NCI-H1436 (cell line): ENCODE results near the gene ARMH3.

Source experiments
- DNase-seq: peaks from one replicate; lab custom pipeline; 2025; lab: John Stamatoyannopoulos, UW

Gene ARMH3

DNA sequence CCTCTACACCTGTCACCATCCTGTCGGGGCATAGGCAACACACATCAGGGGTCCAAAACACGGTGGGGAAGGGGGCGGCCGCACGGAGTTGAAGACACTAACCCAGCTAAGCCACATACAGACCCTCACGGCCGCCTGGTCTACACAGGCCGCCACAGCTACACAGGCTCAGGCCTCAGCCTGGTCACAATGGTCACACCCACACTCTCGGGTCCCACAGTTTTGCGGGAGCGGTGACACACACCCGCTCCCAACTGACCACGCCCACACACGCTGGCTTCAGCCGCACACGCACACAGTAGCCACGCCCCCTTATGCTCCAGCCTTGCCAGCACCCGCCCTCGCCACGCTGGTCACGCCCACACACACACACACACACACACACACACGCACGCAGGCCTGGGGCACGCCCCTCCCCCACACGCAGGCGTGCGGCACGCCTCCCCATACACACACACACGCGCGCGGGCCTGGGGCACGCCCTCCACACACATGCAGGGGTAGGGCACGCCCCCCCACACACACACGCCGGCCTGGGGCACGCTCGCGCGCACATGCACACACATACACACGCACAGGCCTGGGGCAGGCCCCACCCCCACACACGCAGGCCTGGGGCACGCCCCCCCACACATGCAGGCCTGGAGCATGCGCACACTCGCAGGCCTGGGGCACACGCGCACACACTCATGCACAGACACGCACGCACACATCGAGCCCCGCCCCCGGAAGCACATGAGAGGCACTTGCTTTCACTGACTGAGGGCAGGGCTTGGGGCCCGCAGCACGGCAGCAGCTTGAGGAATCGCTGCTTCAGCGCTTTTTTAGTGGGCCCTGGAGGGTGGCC lies 225.4 kb downstream of the ARMH3 start:
- DNase-seq, result peak; percentile 90

DNA sequence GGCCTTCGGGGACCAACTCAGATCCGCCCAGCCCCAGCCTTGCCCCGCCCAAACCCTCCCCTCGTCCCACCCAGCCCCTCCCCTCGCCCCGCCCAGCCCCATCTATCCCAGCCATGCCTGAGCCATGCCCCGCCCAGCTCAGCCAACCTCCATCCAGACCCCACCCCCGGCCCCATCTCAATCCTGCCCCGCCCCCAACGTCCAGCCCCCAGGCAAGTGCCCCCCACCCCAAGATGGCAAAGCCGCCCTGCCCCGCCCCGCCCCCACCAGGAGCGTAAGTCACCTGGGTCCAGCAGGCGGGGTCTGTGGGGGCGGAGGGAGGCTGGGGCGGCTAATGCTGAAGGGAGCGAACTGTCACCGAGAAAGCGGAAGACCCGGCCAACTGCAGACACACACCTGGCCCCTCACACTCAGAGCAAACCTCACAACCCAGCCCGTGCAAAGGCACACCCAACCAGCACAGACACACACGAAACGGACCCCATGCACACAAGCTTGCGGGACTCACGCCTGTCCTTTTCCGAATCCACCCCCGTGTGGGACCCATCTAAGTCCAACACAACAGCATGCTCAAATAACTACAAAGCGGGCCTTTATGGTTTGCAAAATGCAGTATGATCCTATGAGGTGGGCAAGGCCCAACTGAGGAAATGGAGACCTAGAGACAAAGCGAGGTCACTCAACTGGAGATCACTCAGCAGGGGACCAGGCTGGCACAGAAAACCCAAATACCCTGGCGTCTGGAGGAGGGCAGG lies 226.2 kb downstream of the ARMH3 start:
- DNase-seq, result peak; percentile 59

DNA sequence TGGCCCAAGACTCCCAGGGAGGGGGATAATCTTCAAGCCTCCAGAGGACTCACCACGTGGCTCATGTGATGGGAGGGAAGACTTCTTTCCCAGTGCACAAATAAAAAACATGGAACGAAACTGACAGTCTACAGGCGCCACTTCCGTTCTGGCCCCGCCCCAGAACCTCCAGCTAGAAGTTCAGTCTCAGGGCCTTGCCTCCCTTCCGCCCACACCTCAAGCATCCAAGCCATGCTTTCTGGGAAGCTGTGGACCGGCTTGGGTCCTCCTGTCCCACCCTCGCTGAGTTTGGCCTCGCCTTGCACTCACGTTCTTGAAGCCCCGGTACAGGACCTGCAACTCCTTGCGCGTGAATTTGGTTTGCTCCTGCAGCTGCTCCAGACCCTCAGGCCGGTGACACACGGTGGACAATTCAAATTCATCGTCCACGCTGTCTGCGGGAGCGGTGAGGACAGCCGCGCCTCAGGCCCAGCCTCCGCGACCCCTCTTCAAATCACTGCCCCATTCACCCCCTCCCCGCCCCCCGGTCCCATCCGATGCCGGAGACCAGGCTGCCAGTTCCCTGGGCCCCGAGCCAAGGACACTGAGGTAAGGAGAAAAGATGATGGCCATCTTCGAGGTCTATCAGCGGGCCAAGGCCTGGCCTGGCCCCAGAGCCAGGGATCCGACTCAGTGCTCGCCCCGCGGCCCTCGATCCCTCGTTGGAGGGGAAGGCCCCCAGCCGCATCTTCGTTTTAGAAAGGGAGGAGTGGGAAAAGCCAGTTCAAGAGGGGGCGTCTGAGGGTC lies 227.0 kb downstream of the ARMH3 start:
- no peak for DNase-seq

DNA sequence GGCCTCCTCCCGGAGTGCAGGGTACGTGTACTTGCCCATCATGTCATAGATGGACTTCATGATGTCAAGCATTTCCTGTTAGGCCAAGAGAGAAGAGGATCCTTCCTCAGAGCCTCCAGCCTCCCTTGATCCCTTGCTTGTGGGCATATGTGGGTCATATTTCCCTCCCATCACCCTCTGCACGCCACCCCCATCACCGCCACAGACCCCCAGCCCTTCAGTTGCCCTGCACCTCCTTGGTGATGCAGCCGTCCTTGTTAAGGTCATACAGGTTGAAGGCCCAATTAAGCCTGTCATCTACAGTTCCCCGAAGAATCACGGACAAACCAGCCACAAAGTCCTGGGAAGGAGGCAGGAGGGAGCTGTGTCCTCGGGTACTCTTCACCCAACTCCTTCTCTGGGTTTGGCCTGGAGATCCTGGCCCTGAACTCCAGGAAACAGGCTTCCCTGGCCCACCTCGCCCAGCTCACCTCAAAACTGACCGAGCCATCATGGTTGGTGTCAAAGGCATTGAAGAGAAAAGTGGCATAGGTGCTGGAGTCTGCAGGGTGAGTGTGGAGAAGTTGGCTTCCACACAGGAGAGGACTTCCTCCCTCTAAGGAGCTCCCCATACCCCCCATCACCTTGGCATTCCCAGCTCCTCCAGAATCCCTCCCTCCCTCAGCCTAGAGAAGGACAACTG lies 227.9 kb downstream of the ARMH3 start:
- no peak for DNase-seq

DNA sequence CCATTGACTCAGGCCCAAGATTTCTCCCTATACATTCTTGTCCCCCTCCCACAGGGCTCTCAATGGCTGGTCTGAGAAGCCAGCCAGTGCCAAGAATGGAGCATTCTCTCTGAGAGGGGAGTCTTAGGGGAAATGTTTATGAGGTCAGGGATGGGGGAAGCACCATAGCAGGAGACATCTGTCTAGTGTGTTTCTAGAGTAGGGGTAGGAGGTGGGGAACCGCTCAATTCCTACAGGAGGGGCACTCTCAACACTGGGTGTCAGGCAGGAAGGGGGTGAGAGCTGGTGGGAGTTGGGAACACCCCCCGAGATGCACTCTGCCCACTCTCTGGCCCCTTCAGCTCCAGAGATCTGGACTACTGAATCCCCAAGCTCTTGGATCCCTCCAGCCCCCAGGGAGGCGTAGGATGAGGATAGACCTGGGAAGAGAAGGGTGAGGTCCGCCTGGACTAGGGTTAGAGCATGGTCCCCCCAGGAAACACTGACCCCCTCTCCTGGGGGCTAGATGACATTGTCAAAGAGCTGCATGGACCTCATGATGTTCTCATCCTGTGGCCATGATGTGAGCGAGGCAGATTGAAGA lies 229.0 kb downstream of the ARMH3 start:
- DNase-seq, result no peak

DNA sequence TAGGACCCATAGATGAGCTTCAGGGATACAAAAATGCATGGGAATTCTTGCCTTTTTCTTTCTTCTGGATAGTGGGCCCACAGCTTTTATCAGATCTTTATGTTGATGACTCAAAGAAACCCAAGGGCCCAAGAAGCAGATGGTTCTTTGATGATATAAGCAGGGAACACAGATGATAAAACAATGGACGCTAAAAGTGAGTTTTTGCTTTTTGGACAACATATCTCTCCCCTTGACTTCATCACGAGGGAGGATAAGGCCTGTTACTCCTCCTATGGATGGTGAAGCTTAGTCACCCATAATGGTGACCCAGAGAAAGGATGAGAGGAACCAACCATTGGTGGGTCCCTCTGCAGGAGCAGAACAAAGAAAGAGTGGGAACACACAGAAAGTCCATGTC lies 231.2 kb downstream of the ARMH3 start:
- DNase-seq, result no peak

DNA sequence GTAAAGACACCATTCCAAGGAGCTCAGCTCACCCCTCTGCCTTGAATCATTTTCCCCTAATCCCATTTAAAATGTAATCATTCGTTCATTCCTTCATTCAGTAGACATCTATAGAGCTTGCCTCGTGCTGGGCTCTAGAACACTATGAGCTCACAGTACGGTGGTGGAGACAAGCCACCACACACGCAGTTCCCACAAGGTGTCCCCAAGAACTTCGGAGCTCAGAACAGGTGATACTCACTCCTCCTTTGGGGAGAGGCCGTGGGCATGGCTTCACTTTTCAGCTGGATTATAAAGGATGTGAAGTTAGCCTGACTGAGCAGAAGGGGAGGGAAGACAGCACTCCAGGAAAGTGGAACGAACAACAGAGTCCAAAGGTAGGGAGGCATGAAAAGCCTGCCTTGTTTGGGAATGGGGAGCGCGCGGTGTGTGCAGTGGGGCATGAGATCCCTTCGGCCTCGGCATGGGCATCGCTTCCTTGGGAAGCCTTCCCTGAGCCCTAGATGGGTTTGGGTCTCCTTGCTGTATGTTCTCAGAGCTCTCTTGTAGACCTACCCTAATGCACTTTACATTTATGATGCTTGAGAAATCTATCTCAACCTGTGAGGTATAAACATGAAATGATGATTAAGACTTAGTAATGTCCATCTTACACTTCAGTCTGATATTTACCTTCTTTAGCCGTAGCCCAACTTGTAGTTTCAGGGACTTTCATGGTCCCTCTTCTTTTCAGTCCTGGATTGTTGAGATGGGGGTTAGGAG lies 236.9 kb downstream of the ARMH3 start:
- peak; percentile 65 for DNase-seq

DNA sequence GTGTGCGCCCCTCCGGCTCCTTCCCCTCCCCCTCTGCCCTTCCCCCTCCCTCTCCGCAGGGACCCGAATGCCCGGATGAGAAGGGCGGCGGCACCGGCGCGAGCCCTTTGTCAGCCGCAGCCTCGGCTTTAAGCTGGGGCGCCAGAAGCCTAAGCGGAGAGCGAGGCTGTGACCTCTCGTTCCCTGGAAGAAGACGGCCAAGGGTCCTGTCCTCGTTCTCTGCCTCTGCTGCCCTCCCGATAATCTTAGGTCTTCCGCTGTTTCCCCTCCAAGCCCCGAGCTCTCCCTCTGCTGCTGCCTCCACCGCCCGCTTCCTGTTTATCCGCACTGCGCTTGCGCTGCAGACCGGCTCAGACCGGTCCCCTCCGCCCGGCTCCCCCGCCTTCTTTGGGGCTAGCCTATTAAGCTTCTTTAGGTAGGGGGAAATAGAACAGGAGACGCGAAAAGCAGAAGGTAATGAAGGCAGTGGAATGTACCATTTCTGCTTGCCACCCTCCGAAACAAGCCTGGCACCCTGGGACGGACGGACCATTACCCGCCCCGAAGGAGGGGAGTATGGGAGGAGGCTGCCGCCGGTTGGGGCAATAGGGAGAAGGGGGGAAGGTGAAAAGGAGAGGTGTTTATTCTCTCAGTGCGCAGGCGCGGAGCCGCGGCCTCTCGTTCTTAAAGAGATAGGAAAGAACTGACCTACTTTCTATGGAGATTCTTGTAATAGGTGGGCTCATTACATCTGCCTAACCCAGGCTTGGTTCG lies 237.7 kb downstream of the ARMH3 start, which contains the start of gene OGA:
Gene OGA, minus strand, starts transcription at position 326 of the 753 bp plus-strand sequence. CDS start 422 bp downstream, outside the sequence.
- peak; percentile 99 for DNase-seq

DNA sequence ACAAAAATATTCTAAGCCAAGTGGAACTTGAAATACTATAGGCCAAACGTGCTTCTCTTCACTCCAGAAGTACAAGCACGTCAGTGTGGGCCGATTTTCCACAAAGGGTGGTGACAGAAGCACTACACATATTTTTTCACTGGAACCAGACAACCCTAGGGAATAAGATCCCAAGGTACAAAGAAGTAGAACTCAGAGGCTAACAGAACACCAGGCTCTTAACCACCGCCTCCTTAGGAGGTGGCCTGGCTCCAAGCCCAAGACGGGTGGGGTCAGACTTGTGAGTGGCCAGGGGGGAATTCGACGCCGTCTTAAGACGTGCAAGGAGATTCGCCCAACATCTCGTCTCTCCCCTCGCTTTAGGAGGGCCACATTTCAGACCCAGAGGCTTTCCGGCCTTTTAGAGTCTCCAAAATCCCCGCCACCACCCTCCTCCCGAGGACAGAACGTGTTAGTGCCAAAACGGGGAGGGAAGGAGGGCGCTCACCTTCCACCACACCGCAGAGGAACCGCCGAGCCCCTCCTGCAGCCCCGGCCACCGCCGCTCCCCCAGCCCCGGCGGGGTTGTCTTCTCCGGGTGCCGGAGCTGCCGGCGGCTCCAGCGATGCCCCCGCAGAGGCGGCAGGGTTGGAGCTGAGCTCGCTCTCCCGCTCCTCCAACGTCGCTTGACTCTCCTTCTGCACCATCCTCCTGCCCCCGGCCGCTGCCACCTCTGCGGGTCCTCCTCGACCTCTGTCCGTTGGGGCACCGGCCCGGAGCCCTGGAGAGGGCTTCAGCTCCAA lies 238.4 kb downstream of the ARMH3 start:
- peak; percentile 15 for DNase-seq

DNA sequence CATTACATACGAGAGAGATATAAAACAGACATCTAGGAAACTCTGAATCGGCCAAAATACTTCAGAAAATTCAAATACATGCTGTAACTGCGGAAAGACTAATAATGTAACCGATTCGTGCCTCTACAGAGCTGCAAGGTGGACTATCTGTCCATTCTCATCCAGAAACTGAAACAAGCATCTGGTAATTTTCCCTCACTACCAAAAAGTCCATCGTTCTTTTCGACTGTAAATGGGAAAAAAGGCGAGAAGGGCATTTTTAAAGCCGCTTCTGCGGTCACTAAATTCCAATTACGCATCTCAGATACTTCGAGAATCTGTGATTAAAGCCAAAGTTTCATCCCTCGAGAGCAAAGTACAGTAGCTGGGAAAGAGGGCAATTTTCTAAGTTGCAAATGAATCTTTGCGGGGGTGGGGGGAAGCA lies 239.0 kb downstream of the ARMH3 start:
- no peak for DNase-seq

DNA sequence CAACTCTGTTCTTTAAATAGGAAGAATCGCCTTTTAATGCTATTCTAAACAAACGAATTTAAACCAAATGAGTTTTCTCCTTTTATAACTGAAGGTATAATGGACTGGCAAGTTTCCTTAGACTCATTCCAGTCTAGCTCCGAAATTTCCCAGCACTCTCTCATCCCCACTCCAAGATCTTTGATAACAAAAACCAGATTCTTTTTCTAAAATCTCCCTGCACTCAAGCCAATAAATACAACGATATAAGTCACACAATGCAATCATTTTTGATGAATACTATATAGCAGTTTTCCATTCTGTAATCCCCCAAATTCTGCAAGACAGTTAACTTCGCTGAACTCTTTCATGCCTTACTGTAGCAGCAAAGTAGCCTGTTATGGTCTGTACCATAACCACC lies 239.6 kb downstream of the ARMH3 start:
- DNase-seq, result no peak

DNA sequence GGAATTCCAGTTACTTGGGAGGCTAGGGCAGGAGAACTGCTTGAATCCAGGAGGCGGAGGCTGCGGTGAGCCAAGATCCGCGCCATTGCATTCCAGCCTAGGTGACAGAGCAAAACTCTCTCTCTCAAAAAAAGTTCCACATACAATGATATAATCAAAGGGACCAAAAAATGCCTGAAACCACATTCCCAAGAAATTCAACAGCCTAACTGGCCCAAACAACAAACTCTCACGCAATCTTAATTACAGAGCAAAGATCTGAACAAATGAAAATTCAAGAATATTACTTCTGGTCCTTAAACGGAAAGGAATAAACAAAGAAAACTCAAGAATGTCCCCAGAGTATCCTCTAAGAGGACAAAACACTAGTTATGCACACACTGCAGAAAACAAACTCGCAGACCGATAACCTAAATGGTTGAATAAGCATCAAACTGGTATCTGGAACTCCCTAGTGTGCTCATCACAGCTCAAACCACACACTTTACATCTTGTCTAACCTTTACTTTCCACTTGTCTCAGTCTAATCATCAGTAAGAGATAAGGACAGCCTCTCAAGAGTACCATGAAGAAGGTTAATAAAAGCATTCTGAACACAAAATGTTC lies 241.4 kb downstream of the ARMH3 start:
- DNase-seq, result no peak

DNA sequence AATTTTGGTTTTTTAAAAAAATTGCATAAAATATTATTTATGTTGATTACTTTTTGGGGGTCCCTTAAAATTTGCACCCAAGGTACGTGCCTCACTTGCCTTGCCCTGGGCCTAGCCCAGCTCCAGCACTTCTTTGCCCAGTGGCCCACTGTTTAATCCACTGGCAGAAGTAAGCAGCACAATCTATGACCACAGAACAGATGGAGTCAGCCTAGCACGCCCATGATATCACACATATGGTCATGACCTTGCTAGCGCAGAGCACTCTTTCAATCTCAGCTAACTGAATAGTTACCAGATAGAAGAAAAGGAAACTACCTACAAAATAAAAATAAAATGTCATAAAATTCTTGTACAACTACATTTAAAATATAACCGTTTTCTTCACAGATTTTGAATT lies 243.4 kb downstream of the ARMH3 start:
- no peak for DNase-seq

DNA sequence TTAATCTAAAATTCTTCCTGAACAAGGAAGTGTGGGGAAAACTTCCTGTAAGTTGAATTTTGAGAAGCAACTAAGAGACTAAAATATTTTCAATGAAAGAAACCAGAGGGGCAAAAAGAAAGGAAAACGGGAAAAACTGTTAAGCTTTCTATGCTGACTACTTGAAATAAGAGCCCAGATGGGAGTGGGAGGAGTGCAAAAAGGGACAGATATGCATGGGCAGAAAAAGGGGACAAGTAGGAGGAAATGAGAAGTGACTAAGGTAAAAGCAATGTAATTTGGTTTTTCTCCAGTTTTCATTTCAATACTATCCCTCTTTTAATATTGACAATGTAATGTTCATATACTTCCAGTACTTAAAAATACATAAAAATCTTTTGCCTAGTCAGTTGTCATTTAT lies 248.8 kb downstream of the ARMH3 start:
- no peak for DNase-seq

DNA sequence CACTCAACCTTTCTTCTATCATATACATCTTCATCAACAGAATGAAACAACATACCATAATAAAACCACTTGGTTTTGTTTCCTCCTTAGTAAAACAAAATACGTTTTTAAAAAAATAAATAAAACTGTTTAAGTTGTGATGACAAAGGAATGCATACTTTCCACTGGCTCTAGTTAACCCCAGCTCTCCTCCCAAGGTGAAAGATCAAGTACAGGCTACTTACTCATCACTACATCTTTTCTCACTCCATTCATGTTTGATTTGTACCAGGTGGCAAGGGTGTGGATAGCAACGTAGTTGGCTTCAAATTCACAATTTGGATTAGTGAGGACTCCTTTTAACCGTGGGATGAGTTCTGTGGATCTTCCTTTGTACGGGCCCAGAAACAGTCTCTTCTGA lies 252.5 kb downstream of the ARMH3 start:
- DNase-seq, result no peak

DNA sequence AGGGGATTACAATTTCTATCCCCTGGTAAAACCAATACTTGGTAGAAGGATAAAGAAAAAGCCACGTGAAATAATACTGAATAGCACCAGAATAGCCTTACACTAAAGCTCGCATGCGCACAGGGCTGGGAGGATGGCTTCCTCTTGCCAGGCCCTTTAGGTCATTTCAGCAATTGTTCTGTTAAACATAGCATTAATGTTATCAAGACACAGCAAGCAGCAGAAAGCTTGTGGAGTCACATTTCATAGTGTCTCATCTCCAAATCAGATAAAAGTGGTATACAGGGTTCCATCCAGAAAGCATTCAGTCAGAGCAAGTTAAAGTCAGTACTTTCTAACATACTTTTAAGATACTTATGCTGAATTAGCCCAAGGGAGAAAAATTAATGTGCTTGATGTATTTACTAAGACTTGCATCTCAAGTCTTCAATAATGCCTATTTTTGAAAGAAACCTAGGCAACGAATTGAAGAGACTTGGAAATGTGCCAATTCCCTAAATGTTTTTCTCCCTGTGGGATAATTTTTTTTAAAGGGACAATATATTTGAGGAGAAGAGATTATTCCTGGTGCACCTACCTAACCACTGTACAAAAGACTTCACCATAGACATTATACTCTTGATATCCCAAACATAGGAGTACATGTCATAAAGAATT lies 258.4 kb downstream of the ARMH3 start:
- DNase-seq, result no peak
